ENCODE results near the gene BLTP1. TPM values are rescaled to one million over a fixed set of nuclear protein-coding genes. Genes with fewer than 3 reads are reported as not detected.
A peak's percentile ranks its signal among the peaks of the same experiment; 100 is the strongest.
"Not testable (repeated sequence)": the region's sequence is repeated elsewhere in the genome, so short reads cannot be mapped to it uniquely, and the experiment has no call there.

Gene BLTP1, protein sequence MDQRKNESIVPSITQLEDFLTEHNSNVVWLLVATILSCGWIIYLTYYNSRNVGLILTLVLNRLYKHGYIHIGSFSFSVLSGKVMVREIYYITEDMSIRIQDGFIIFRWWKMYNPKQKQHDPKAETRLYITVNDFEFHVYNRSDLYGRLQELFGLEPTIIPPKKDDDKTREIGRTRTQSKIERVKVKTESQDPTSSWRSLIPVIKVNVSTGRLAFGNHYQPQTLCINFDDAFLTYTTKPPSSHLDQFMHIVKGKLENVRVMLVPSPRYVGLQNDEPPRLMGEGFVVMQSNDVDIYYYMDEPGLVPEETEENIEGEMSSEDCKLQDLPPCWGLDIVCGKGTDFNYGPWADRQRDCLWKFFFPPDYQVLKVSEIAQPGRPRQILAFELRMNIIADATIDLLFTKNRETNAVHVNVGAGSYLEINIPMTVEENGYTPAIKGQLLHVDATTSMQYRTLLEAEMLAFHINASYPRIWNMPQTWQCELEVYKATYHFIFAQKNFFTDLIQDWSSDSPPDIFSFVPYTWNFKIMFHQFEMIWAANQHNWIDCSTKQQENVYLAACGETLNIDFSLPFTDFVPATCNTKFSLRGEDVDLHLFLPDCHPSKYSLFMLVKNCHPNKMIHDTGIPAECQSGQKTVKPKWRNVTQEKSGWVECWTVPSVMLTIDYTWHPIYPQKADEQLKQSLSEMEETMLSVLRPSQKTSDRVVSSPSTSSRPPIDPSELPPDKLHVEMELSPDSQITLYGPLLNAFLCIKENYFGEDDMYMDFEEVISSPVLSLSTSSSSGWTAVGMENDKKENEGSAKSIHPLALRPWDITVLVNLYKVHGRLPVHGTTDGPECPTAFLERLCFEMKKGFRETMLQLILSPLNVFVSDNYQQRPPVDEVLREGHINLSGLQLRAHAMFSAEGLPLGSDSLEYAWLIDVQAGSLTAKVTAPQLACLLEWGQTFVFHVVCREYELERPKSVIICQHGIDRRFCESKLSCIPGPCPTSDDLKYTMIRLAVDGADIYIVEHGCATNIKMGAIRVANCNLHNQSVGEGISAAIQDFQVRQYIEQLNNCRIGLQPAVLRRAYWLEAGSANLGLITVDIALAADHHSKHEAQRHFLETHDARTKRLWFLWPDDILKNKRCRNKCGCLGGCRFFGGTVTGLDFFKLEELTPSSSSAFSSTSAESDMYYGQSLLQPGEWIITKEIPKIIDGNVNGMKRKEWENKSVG (N-terminal part only)
- 10 to 100 TPM; 28.8 to 83.8 (median 64.4) TPM for total RNA-seq

DNA sequence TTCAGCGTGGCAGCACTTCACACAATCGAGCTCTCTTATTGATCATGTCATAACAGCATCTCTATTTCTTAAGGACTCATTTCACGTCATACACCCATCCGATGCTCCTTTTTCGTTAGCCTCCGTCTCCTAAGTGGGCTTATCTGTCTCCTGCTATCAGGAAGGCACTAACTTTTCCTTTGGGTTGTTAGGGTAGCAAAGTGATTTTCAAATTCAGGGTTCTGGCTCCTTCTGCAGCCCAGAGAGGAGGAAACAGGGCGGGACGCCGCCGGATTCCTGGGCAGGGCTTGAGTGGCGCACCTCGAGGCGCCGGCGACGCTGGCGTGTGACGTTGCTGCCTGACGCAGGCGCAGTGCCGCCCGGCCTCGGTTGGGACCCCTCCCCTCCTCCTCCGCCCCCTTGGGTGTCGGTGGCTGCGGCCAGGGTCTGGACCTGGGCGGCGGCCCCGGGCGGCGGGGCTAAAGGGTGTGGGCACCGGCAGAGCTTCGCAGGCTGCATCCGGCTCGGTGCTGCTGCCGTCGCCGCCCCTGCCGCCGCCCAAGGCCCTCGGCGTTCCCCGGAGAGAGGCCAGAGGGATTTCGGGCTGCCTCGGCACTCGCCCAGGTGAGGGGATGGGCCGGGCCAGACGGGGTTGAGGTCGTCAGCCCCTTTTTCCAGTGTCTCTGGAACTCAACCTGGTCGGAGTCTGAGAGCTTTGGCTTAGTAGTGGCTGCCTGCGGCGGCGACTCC lies at the start of gene BLTP1:
TSS of gene BLTP1 (plus strand) at position 350 of the 729 bp plus-strand sequence. CDS start 18,317 bp downstream, outside the sequence.
- Histone ChIP-seq H3K4me3 (peak within 1 kb of the TSS; percentile 71 to 95 (median 94)), H3K27ac (peak within 1 kb of the TSS; percentile 81 to 82), H3K4me1 (replicated peaks in 1 of 2) (peaks cover 3 to 13% of the 10 kb centered on the region in 2 donors)
- in situ Hi-C loops (cut with MboI; ENCODE audit: low pct_unique_long_range_greater_than_20kb in 2 of 9, low sequenced_read_pairs in 9 of 9, unreplicated experiment in 9 of 9), result loop anchor here in 1 of 9 experiments (25.0 kb wide), 1 partner anchor 190 kb away; the partner anchor contains the start of gene TRPC3
- peak; percentile 92 to 98 (median 96) for ATAC-seq (replicated peaks in 6 of 8)
- WGBS, 10 experiments, result 0 to 20% (median 1%) methylated on average over 1 to 9 of the region's 53 CpGs; no CpG with 5 or more reads in 2 of the 10 experiments

- Histone ChIP-seq H3K4me3 (no peak overlapping the region), H3K27ac (no peak overlapping the region), H3K4me1 (replicated peaks in 1 of 2) (no peaks in the 10 kb centered on the region)
- in situ Hi-C loops (cut with MboI; ENCODE audit: low pct_unique_long_range_greater_than_20kb in 2 of 9, low sequenced_read_pairs in 9 of 9, unreplicated experiment in 9 of 9), result no loop called here
- ATAC-seq (replicated peaks in 6 of 8), result peak in 3 of 8 experiments; percentile 36 to 78 (median 68)
Measured at GRCh38 chr4:122104184-122104583, 47.9 kb upstream of the BLTP1 start.

GRCh38 chr4:122107680-122108079 lies 44.5 kb upstream of the BLTP1 start:
- H3K27ac ChIP-seq, result no peak overlapping the region
- no peak overlapping the region for H3K4me3 ChIP-seq
- no peaks in the 10 kb centered on the region for H3K4me1 ChIP-seq (replicated peaks in 1 of 2)
- no peak for ATAC-seq (replicated peaks in 6 of 8)
- 14 to 100% (median 86%) methylated on average over 1 to 2 of the region's 2 CpGs; no CpG with 5 or more reads in 2 of the 10 experiments for WGBS, 10 experiments
- in situ Hi-C loops (cut with MboI; ENCODE audit: low pct_unique_long_range_greater_than_20kb in 2 of 9, low sequenced_read_pairs in 9 of 9, unreplicated experiment in 9 of 9), result no loop called here

GRCh38 chr4:122110304-122110703 lies 41.8 kb upstream of the BLTP1 start:
- H3K4me1 ChIP-seq (replicated peaks in 1 of 2); in situ Hi-C loops (cut with MboI; ENCODE audit: low pct_unique_long_range_greater_than_20kb in 2 of 9, low sequenced_read_pairs in 9 of 9, unreplicated experiment in 9 of 9); H3K4me3 ChIP-seq; ATAC-seq (replicated peaks in 6 of 8); H3K27ac ChIP-seq: not testable (repeated sequence)
- no CpG with 5 or more reads among the region's 14 CpGs for WGBS, 10 experiments

GRCh38 chr4:122117743-122118142 lies 34.4 kb upstream of the BLTP1 start:
- in situ Hi-C loops (cut with MboI; ENCODE audit: low pct_unique_long_range_greater_than_20kb in 2 of 9, low sequenced_read_pairs in 9 of 9, unreplicated experiment in 9 of 9), result no loop called here
- Histone ChIP-seq H3K4me3 (no peak overlapping the region), H3K4me1 (replicated peaks in 1 of 2) (no peaks in the 10 kb centered on the region), H3K27ac (no peak overlapping the region)
- peak in 2 of 8 experiments; percentile 89 to 98 for ATAC-seq (replicated peaks in 6 of 8)
- 86 to 100% (median 89%) methylated on average over 1 of the region's 1 CpG; no CpG with 5 or more reads in 6 of the 10 experiments for WGBS, 10 experiments

GRCh38 chr4:122118243-122118642 lies 33.9 kb upstream of the BLTP1 start:
- ATAC-seq (replicated peaks in 6 of 8), result no peak
- in situ Hi-C loops (cut with MboI; ENCODE audit: low pct_unique_long_range_greater_than_20kb in 2 of 9, low sequenced_read_pairs in 9 of 9, unreplicated experiment in 9 of 9), result no loop called here
- WGBS, 10 experiments, result 60 to 100% (median 100%) methylated on average over 1 of the region's 1 CpG; no CpG with 5 or more reads in 6 of the 10 experiments
- no peak overlapping the region for H3K4me3 ChIP-seq
- H3K27ac ChIP-seq, result no peak overlapping the region
- H3K4me1 ChIP-seq (replicated peaks in 1 of 2), result no peaks in the 10 kb centered on the region

GRCh38 chr4:122119739-122120138 lies 32.4 kb upstream of the BLTP1 start:
- H3K4me1 ChIP-seq (replicated peaks in 1 of 2), result no peaks in the 10 kb centered on the region
- no peak for ATAC-seq (replicated peaks in 6 of 8)
- H3K4me3 ChIP-seq, result no peak overlapping the region
- WGBS, 10 experiments, result 40 to 100% (median 95%) methylated on average over 1 of the region's 1 CpG; no CpG with 5 or more reads in 6 of the 10 experiments
- in situ Hi-C loops (cut with MboI; ENCODE audit: low pct_unique_long_range_greater_than_20kb in 2 of 9, low sequenced_read_pairs in 9 of 9, unreplicated experiment in 9 of 9), result no loop called here
- H3K27ac ChIP-seq, result no peak overlapping the region

GRCh38 chr4:122121593-122121992 lies 30.5 kb upstream of the BLTP1 start:
- 13 to 100% (median 82%) methylated on average over 1 to 2 of the region's 2 CpGs; no CpG with 5 or more reads in 4 of the 10 experiments for WGBS, 10 experiments
- no peak overlapping the region for H3K27ac ChIP-seq
- no peaks in the 10 kb centered on the region for H3K4me1 ChIP-seq (replicated peaks in 1 of 2)
- in situ Hi-C loops (cut with MboI; ENCODE audit: low pct_unique_long_range_greater_than_20kb in 2 of 9, low sequenced_read_pairs in 9 of 9, unreplicated experiment in 9 of 9), result no loop called here
- no peak for ATAC-seq (replicated peaks in 6 of 8)
- H3K4me3 ChIP-seq, result no peak overlapping the region

GRCh38 chr4:122122083-122122482 lies 30.0 kb upstream of the BLTP1 start:
- in situ Hi-C loops (cut with MboI; ENCODE audit: low pct_unique_long_range_greater_than_20kb in 2 of 9, low sequenced_read_pairs in 9 of 9, unreplicated experiment in 9 of 9), result no loop called here
- Histone ChIP-seq H3K27ac (no peak overlapping the region), H3K4me1 (replicated peaks in 1 of 2) (no peaks in the 10 kb centered on the region), H3K4me3 (no peak overlapping the region)
- WGBS, 10 experiments, result 4 to 100% (median 67%) methylated on average over 1 to 2 of the region's 2 CpGs; no CpG with 5 or more reads in 1 of the 10 experiments
- no peak for ATAC-seq (replicated peaks in 6 of 8)

GRCh38 chr4:122129061-122129460 lies 23.1 kb upstream of the BLTP1 start:
- Histone ChIP-seq H3K27ac (no peak overlapping the region), H3K4me3 (no peak overlapping the region), H3K4me1 (replicated peaks in 1 of 2) (no peaks in the 10 kb centered on the region)
- in situ Hi-C loops (cut with MboI; ENCODE audit: low pct_unique_long_range_greater_than_20kb in 2 of 9, low sequenced_read_pairs in 9 of 9, unreplicated experiment in 9 of 9), result no loop called here
- ATAC-seq (replicated peaks in 6 of 8), result no peak
- 20 to 100% (median 86%) methylated on average over 1 of the region's 1 CpG; no CpG with 5 or more reads in 3 of the 10 experiments for WGBS, 10 experiments

- in situ Hi-C loops (cut with MboI; ENCODE audit: low pct_unique_long_range_greater_than_20kb in 2 of 9, low sequenced_read_pairs in 9 of 9, unreplicated experiment in 9 of 9), result no loop called here
- Histone ChIP-seq H3K4me3 (no peak overlapping the region), H3K4me1 (replicated peaks in 1 of 2) (no peaks in the 10 kb centered on the region), H3K27ac (no peak overlapping the region)
- WGBS, 10 experiments, result 28 to 100% (median 80%) methylated on average over 2 to 5 of the region's 5 CpGs; no CpG with 5 or more reads in 1 of the 10 experiments
- ATAC-seq (replicated peaks in 6 of 8), result no peak
Measured at GRCh38 chr4:122131562-122132157, 20.5 kb upstream of the BLTP1 start.

DNA sequence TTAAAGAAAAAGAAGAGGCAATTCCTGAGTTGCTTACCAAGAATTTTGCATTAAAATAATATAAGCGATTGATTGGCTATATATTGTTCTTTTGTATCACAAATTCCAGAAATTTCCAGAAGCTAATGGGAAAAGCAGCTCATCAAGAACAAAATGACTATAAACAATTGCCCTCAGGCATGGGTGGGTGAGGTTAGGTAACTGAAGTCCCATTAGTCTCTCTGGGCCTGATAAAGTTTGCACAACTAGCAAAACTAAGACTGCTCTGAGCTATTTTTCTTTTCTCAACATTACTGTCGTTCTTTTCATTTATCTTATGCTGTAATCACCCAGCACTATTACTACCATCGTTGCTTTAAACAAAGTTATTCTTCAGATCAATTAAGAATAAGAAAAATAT lies 19.2 kb upstream of the BLTP1 start:
- 11 to 100% (median 88%) methylated on average over 1 to 3 of the region's 3 CpGs for WGBS, 10 experiments
- Histone ChIP-seq H3K27ac (no peak overlapping the region), H3K4me1 (replicated peaks in 1 of 2) (no peaks in the 10 kb centered on the region), H3K4me3 (no peak overlapping the region)
- in situ Hi-C loops (cut with MboI; ENCODE audit: low pct_unique_long_range_greater_than_20kb in 2 of 9, low sequenced_read_pairs in 9 of 9, unreplicated experiment in 9 of 9), result no loop called here
- ATAC-seq (replicated peaks in 6 of 8), result no peak

Measured in motor neuron (in vitro differentiated cells).